RWPE1 (cell line): ENCODE measurements around the gene LDB3.

Source experiments
- CTCF ChIA-PET: fragments of 350-600 bp; sonication (Branson Sonifier 250); formaldehyde crosslinking; extraction: SDS; loops from one replicate; lab custom pipeline; 2021; lab: Yijun Ruan, JAX
- POLR2A ChIA-PET: fragments of 400-600 bp; formaldehyde crosslinking; extraction: SDS; loops from one replicate; lab custom pipeline; 2020; ENCODE audit warnings: antibody characterized with exemption; ENCODE audit not compliant: low non-redundant PET; lab: Yijun Ruan, JAX
- DNase-seq: peaks from one replicate; pipeline ENCODE4 v3.0.0; 2012; ENCODE audit warnings: low spot score
- H3K27ac ChIP-seq: fragments of 450-650 bp; 2 replicates; pipeline ENCODE4 v1.5.1; 2017
- CTCF ChIP-seq: fragments of 450-650 bp; conservative IDR thresholded peaks from 2 replicates; pipeline ENCODE4 v1.5.1; 2017; ENCODE audit warnings: low read depth, mild to moderate bottlenecking

The LDB3 gene, protein sequence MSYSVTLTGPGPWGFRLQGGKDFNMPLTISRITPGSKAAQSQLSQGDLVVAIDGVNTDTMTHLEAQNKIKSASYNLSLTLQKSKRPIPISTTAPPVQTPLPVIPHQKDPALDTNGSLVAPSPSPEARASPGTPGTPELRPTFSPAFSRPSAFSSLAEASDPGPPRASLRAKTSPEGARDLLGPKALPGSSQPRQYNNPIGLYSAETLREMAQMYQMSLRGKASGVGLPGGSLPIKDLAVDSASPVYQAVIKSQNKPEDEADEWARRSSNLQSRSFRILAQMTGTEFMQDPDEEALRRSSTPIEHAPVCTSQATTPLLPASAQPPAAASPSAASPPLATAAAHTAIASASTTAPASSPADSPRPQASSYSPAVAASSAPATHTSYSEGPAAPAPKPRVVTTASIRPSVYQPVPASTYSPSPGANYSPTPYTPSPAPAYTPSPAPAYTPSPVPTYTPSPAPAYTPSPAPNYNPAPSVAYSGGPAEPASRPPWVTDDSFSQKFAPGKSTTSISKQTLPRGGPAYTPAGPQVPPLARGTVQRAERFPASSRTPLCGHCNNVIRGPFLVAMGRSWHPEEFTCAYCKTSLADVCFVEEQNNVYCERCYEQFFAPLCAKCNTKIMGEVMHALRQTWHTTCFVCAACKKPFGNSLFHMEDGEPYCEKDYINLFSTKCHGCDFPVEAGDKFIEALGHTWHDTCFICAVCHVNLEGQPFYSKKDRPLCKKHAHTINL

DNA sequence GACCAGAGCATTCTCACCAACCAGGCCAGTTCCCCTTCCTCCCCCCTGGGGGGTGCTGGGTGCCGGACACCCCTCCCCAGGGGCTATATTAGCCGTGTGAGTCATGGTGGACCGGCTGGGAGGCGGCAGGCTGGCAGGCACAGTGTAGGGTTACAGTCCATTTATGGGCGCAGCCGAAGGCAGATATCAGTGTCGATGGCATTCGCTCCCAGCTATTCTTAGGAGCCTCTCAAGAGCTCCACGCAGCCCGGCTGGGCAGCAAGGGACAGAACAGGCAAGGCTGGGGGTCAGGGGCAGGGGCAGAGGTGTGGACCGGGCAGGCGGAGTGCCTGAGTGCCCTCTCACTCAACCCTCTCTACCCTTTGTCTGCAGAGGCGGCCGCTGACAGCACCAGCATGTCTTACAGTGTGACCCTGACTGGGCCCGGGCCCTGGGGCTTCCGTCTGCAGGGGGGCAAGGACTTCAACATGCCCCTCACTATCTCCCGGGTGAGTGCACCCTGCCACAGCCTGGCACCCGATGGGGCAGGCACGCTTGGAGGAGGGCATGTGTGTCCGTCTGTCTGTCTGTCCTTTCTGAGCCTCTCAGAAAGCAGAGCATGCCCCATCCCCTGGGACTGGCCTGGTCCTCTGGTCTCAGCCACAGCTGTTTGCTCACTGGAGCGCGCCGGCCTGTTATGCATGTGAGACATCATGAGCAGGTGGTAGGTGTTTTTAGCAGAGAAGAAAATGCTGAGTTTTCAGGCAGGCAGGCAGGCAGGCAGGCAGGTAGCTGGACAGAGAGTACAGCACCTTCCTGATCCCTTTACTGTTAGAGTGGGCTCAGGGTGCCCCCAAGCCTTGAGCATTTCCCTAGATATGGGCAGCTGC, at the start of gene LDB3:
Gene LDB3 (plus strand): TSS at position 215 of the 869 bp plus-strand sequence. CDS start 181 bp downstream, at position 396.
- ChIA-PET POLR2A (no interaction called here), CTCF (interaction anchor here (0.7 to 0.9 kb wide), 2 partner anchors 9 to 40 kb away, joined by 3 to 4 read pairs; no protein-coding TSS in a partner anchor)
- peak; percentile 51 for DNase-seq
- H3K27ac ChIP-seq = no peak within 1 kb of the TSS
- no peak for TF ChIP-seq CTCF

- TF ChIP-seq CTCF = no peak
- no peak for DNase-seq
- H3K27ac ChIP-seq = no peak overlapping the region
- ChIA-PET CTCF (no interaction called here), POLR2A (no interaction called here)
Measured at GRCh38 chr10:86628311-86628710, 40.0 kb upstream of the LDB3 start.

DNA sequence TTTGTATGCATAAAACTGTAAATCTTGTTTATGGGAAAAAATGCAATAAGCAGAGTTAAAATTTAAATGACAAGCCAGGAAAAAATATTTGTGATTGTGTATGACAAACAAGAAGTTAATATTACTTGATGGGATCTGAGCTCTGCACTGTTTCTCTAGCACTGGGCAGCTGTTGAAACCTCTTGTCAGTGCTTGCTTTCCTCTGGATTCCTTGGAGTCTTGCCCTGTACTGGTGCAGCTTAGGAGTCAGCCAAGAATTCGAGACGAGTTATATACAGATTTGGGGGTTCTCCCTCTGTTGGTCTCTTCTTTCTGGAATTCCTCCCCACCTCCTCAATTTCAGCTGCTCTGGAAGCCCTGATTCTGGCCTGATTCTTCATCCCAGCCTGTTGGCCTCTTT, 38.2 kb upstream of the LDB3 start:
- H3K27ac ChIP-seq = no peak overlapping the region
- no peak for DNase-seq
- POLR2A ChIA-PET = no interaction called here
- CTCF ChIA-PET = interaction anchor here (0.6 to 1.0 kb wide), 3 partner anchors 44 to 1119 kb away, joined by 3 to 5 read pairs (median 4); no protein-coding TSS in a partner anchor
- TF ChIP-seq CTCF = no peak

DNA sequence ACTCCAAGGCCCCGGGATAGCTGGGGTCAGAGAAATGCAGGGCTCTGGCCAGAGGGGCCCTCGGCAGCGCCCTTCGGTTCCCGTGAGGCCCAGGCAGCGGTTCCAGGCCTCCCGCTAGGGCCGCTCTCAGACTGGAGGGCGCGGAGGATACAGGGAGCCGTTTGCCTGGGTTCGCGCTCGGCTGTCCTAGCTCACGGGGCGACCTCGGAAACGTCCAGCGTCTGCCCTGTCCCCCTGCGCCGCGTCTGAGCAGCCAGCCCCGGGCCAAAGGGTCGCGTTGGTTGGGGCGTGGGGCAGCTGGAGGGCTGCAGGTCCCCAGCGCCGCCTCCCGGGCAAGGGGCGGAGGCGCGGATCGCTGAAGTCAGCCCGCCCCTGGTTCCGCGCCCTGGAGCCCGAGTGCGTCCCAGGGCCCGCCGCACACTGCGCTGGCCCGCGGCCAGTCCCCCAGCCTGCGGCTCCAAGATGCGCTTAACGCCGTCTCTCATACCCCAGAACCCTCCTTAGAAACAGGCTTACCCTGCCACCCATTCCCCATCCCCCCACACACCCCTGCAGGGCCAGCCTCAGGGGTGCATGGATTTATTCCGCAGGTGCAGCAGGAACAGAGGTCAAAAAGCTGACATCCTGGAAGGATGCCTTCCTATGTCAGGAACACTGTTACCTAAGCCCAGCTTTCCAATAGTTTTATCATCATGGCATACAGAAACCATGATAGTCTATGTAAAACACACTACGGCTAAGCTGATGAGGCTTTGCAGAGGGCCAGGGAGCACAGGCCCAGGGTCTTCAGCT, 36.1 kb upstream of the LDB3 start:
- DNase-seq = no peak
- CTCF ChIA-PET = interaction anchor here (0.8 kb wide), 1 partner anchor 47 kb away, joined by 4 read pairs; no protein-coding TSS in a partner anchor

DNA sequence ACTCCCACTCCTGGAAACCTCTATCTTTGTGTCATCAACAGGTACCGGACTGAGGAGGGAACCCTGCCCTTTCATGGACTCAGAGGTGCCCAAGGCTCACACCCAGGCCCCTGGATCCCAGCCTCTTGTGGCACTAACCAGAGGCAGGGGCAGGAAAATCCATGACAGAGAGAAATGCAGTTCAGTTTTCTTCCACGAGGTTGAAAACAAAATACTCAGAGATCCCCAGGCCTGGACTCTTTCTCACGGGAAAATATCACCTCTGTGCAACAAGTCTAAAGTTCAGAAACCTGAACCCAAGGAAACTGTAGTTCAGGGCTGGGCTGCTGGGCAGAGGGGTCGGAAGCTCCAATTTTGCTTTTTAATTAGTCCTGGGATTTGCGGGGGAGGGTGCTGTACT, 35.4 kb upstream of the LDB3 start:
- CTCF ChIA-PET = interaction anchor here (0.8 to 1.4 kb wide), 2 partner anchors 10 to 47 kb away, joined by 4 to 5 read pairs; no protein-coding TSS in a partner anchor
- no peak for DNase-seq
- POLR2A ChIA-PET = no interaction called here
- TF ChIP-seq CTCF = no peak
- no peak overlapping the region for H3K27ac ChIP-seq

More for the DNA sequence above, 36.1 kb upstream of the LDB3 start:
- no peak overlapping the region for H3K27ac ChIP-seq
- TF ChIP-seq CTCF = no peak
- POLR2A ChIA-PET = no interaction called here
